Skeletal muscle tissue (tissue), 4 donors: Measurements from ENCODE around the gene TTC9. TPM values are rescaled to one million over a fixed set of nuclear protein-coding genes. Genes with fewer than 3 reads are reported as not detected.

ENCODE experiments used
- H3K27ac ChIP-seq: one replicate; pipeline ENCODE4 v1.7.0; 2013; ENCODE audit warnings: mild to moderate bottlenecking, low read depth, low read length, inconsistent platforms
- H3K27me3 ChIP-seq, 3 donors: one replicate each; pipeline ENCODE4 v1.7.0; 2013; ENCODE audit warnings: low read length in 3 of 3; ENCODE audit not compliant: control insufficient read depth in 3 of 3, insufficient read depth in 3 of 3
- H3K36me3 ChIP-seq, 3 donors: one replicate each; pipeline ENCODE4 v1.7.0; 2013; ENCODE audit warnings: low read length in 3 of 3; ENCODE audit not compliant: control insufficient read depth in 3 of 3, insufficient read depth in 3 of 3
- H3K4me1 ChIP-seq, 3 donors: one replicate each; pipeline ENCODE4 v1.7.0; 2013; ENCODE audit warnings: low read length in 3 of 3, mild to moderate bottlenecking in 3 of 3; ENCODE audit not compliant: control insufficient read depth in 3 of 3, insufficient read depth in 3 of 3
- H3K4me3 ChIP-seq, 3 donors: one replicate each; pipeline ENCODE4 v1.7.0; 2013; ENCODE audit warnings: low read length in 3 of 3
- H3K9ac ChIP-seq, 3 donors: one replicate each; pipeline ENCODE4 v1.7.0; 2013; ENCODE audit warnings: low read length in 3 of 3, mild to moderate bottlenecking in 3 of 3, moderate library complexity in 2 of 3, low read depth in 1 of 3
- H3K9me3 ChIP-seq, 3 donors: one replicate each; pipeline ENCODE4 v1.7.0; 2013; ENCODE audit warnings: low read length in 3 of 3; ENCODE audit not compliant: control insufficient read depth in 3 of 3
- total RNA-seq: library from RNA; depleted of rRNA; stranded (reverse); fragments of >200 nt; gene quantifications from one replicate; pipeline ENCODE4 v1.2.3, GENCODE V29; 2014
- donor health status: Osteomylitis.

TTC9 gene
- total RNA-seq, 1 donor from 2014 or later = 1.0 TPM

DNA sequence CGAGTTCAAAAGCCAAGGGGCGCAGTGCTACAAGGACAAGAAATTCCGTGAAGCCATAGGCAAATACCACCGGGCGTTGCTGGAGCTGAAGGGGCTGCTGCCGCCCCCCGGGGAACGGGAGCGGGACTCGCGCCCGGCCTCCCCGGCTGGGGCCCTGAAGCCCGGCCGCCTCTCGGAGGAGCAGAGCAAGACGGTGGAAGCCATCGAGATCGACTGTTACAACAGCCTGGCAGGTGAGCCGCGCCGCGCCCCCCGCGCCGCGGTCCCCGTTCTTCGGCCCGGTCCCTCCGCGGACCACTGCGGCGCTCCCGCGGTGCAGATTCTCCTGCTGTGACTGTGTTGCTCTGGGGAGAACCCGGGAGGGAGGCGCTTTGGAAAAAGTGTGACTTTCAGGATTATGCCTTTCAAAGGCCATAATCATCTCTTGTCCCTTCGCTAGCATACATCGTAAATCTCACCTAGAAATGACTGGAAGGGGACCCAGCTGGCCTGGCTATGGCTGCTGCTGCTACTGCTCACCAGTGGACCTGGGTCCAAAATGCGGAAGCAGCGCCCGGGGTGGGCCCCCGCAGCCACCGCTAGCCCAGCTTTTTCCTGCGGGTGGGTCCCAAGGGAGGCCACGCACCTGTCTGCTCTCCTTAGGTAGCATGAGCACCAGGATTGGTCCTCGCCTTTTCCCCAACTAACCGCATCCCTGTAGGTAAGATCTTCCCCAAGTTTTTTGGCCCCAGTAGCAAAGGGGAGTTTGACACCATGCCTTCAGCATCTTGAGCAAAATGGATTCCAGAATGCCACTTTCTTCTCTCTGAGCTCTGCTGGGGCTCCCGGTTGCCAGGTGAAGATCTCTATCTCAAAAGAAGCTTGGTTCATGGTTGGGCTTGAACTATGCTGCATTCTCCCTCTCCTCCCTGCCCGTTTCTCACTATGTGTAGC lies 853 bp downstream of the TTC9 start:
- Histone ChIP-seq H3K4me3 (peak overlapping the region; percentile 69 to 81 (median 77)), H3K9me3 (no peaks in the 10 kb centered on the region), H3K27me3 (peaks cover 0 to 3% (median 0%) of the 10 kb centered on the region in 3 donors), H3K9ac (peak overlapping the region; percentile 24 to 79 (median 70)), H3K4me1 (peaks cover 20 to 32% (median 24%) of the 10 kb centered on the region in 3 donors), H3K27ac (no peak overlapping the region), H3K36me3 (no peaks in the 10 kb centered on the region)

DNA sequence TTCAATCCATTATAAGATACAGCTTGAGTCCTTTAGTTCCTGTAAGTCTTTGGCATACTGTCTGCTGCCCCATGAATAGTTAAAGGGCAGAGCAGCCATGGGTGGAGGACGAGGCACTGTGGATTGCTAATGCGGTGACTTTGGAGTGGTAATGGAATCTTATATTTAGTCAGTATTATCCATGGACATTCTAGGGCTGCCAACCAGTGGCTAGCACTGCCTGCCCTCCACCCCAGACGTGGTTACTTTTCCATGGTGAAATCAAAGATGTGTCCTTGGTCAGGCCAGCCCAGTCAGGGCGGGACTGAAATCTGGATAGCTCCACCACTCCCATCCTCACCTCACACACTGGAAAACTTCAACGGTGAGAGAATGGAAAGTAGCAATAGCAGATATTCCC lies 2.3 kb downstream of the TTC9 start:
- Histone ChIP-seq H3K27me3 (peaks cover 0 to 3% (median 0%) of the 10 kb centered on the region in 3 donors), H3K27ac (no peak overlapping the region), H3K36me3 (no peaks in the 10 kb centered on the region), H3K4me1 (peaks cover 20 to 40% (median 24%) of the 10 kb centered on the region in 3 donors), H3K9ac (peak overlapping the region in 1 of 3 donors; percentile 19), H3K4me3 (no peak overlapping the region), H3K9me3 (no peaks in the 10 kb centered on the region)

DNA sequence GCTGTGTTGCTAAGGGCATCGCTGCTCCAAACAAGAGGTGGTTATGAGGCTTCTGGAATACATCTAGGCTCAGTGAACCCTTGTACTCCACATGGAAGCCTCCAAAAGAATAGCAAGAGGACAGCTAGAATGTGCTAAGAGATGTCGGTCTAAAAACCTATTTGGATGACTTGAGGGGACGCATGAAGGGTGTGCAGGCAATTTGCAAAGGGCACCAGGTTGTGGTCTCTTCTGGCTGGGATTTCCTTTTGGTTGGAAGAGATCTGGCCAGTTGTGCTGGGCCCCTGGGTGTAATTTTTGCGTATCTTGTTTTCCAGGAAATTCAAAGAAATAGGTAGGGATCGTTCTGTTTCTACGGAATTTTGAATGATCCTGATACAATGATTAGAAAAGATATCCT lies 4.2 kb downstream of the TTC9 start:
- Histone ChIP-seq H3K9me3 (no peaks in the 10 kb centered on the region), H3K36me3 (no peaks in the 10 kb centered on the region), H3K27ac (no peak overlapping the region), H3K4me3 (no peak overlapping the region), H3K27me3 (peaks cover 0 to under 1% (median 0%) of the 10 kb centered on the region in 3 donors), H3K9ac (no peak overlapping the region), H3K4me1 (peaks cover 16 to 33% (median 21%) of the 10 kb centered on the region in 3 donors)

DNA sequence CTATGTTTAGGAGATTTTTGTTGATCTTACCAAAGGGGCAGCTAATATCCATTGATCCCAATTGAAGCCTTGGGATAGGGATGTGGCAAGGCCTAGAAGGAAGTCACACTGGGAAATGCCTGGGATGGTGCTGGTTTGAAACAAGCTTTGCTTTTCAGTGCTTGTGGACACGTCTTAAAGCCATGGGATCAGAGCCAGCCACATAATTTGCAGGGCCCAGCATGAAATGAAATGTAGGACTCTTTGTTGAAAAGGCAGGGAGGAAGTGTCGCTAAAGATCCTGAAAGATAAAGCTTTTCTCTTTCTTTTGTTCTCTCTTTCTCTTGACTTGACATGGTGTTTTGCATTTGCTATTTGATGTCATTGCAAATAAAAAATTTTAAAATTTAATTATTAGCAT lies 5.0 kb downstream of the TTC9 start:
- Histone ChIP-seq H3K27ac (no peak overlapping the region), H3K9ac (no peak overlapping the region), H3K4me1 (peaks cover 12 to 29% (median 17%) of the 10 kb centered on the region in 3 donors), H3K4me3 (no peak overlapping the region), H3K36me3 (no peaks in the 10 kb centered on the region), H3K27me3 (no peaks in the 10 kb centered on the region), H3K9me3 (no peaks in the 10 kb centered on the region)

DNA sequence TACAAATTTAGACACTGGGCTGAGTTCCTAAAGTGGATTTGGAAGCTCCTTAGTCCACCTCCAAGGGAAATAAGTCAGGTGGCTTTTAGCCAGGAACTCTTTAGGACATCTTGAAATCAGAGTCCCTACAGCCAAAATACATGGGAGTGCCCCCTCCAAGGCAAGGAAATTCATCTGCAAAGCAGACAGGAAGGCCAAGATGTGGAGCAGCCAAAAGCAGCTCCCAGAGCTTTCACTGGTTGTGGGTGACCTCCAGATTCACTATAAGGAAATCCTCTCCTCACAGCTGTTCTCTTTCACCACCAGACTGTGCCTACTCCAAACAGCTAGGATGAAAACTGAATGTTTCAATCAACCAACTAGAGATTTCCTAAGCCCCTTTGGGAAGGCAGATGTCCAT lies 6.6 kb downstream of the TTC9 start:
- Histone ChIP-seq H3K4me1 (peaks cover under 1 to 17% (median 9%) of the 10 kb centered on the region in 3 donors), H3K36me3 (no peaks in the 10 kb centered on the region), H3K27me3 (no peaks in the 10 kb centered on the region), H3K9ac (no peak overlapping the region), H3K9me3 (no peaks in the 10 kb centered on the region), H3K27ac (no peak overlapping the region), H3K4me3 (no peak overlapping the region)

DNA sequence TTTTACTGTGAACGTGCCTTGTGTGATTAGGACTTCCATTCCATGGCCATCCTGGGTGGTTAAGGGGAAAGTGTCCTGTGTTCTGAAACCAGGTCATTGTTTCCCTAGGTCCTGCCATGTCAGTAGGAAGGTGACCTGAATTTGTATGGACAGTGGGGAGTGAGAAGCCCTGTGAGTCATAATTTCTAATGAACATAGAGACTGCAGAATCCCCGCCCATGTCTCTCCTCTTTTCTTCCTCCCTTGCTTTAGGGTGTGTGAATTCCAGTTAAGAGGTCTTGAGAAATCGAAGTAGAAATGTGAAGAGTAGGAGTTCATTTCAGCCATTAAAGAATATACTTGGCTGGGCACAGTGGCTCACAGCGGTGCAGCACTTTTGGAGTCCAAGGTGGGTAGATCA lies 8.1 kb downstream of the TTC9 start:
- no peak overlapping the region for H3K9ac ChIP-seq
- peaks cover 0 to 8% (median 0%) of the 10 kb centered on the region in 3 donors for H3K4me1 ChIP-seq
- H3K4me3 ChIP-seq = no peak overlapping the region
- no peaks in the 10 kb centered on the region for H3K27me3 ChIP-seq
- H3K36me3 ChIP-seq = no peaks in the 10 kb centered on the region
- H3K9me3 ChIP-seq = no peaks in the 10 kb centered on the region
- no peak overlapping the region for H3K27ac ChIP-seq

DNA sequence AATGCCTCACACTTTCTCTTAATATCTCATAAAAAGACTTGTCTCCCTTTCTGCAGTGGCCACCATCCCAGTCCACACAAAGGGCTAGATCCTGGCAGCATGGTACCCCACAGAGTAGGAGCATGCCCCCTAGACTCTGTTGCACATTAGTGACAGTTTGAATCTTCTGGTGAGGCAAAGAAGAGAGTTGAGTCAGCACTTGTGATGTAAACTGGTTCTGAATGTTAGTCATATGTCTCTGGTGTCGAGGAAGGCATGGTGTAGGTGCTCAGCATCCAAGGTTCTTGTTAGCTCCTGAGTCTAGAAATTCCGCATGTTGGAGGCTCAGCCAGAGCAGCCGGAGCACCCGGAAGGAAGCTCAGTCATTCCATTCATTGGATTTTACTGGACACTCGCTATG lies 9.8 kb downstream of the TTC9 start:
- H3K9ac ChIP-seq = no peak overlapping the region
- no peak overlapping the region for H3K4me3 ChIP-seq
- H3K27me3 ChIP-seq = no peaks in the 10 kb centered on the region
- no peaks in the 10 kb centered on the region for H3K36me3 ChIP-seq
- no peak overlapping the region for H3K27ac ChIP-seq
- H3K4me1 ChIP-seq = peaks cover 0 to 8% (median 0%) of the 10 kb centered on the region in 3 donors
- H3K9me3 ChIP-seq = no peaks in the 10 kb centered on the region

DNA sequence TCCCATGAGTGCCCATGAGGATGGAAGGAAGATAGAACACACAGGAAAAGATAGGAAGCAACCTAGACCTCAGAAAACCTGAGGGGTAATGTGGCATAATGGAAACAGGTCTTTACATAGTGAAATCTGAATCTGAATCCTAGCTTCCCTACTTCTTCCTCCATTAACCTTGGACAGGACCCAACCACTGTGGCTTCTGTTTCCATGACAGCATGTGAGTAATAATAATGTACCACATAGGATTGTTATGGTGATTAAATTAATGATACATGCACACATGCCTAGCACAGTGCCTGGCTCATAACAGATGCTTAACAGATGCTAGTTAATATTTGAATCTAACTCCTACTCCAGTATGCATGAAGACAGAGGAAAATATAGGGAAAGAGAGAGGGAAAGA lies 11.2 kb downstream of the TTC9 start:
- peaks cover 0 to 5% (median 0%) of the 10 kb centered on the region in 3 donors for H3K4me1 ChIP-seq
- H3K27me3 ChIP-seq = no peaks in the 10 kb centered on the region
- no peak overlapping the region for H3K4me3 ChIP-seq
- H3K9me3 ChIP-seq = no peaks in the 10 kb centered on the region
- H3K27ac ChIP-seq = no peak overlapping the region
- no peak overlapping the region for H3K9ac ChIP-seq
- H3K36me3 ChIP-seq = no peaks in the 10 kb centered on the region

DNA sequence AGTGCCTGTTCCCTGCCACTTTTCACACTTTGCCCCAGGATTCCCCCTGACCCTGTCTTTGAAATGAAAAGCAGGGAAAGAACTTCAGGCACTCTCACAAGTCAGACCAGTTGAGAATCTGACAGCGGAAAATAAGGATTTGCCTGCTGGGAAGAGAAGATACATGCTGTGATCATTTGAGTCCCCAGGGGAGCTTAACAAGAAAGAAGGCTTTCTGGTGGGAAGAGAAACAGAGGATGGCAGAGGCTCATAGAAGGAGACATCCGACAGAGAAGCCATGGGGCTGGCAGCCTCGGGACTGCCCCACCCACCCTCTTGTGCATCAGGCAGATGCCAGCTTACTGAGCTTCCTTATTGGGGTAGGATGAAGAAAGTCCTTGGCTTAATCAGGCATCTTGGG lies 11.9 kb downstream of the TTC9 start:
- Histone ChIP-seq H3K4me1 (no peaks in the 10 kb centered on the region), H3K4me3 (no peak overlapping the region), H3K9me3 (no peaks in the 10 kb centered on the region), H3K27me3 (no peaks in the 10 kb centered on the region), H3K27ac (no peak overlapping the region), H3K36me3 (no peaks in the 10 kb centered on the region), H3K9ac (no peak overlapping the region)

DNA sequence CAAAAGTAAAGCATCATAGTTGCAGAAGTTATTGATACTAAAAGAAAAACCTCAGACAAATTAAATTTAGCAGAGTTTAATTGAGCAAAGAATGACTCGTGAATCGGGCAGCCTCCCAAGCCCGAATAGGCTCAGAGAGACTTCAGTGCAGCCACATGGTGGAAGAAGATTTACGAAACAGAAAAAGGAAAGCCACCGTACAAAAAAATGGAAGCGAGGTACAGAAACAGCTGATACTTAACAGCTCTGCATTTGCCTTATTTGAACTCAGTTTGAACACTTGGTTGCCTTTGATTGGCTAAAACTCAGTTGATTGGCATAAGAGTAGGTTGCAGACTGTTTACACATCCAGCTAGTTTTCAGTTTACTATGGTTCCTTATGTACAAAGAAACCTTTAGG lies 12.9 kb downstream of the TTC9 start:
- H3K36me3 ChIP-seq = no peaks in the 10 kb centered on the region
- no peaks in the 10 kb centered on the region for H3K27me3 ChIP-seq
- H3K9me3 ChIP-seq = no peaks in the 10 kb centered on the region
- H3K27ac ChIP-seq = no peak overlapping the region
- no peaks in the 10 kb centered on the region for H3K4me1 ChIP-seq
- no peak overlapping the region for H3K4me3 ChIP-seq
- no peak overlapping the region for H3K9ac ChIP-seq
